Measurements from ENCODE around the gene PRDX2. TPM values are rescaled to one million over a fixed set of nuclear protein-coding genes. Genes with fewer than 3 reads are reported as not detected.

Gene PRDX2
- total RNA-seq, 6 experiments from 2014 or later: 214 to 269 (median 229) TPM

DNA sequence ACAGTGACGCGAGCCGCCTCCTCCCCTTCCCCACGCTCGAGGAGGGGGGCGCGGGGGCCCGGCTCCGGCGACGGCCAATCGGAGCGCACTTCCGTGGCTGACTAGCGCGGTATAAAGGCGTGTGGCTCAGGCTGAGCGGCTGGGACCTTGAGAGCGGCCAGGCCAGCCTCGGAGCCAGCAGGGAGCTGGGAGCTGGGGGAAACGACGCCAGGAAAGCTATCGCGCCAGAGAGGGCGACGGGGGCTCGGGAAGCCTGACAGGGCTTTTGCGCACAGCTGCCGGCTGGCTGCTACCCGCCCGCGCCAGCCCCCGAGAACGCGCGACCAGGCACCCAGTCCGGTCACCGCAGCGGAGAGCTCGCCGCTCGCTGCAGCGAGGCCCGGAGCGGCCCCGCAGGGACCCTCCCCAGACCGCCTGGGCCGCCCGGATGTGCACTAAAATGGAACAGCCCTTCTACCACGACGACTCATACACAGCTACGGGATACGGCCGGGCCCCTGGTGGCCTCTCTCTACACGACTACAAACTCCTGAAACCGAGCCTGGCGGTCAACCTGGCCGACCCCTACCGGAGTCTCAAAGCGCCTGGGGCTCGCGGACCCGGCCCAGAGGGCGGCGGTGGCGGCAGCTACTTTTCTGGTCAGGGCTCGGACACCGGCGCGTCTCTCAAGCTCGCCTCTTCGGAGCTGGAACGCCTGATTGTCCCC, 10.1 kb downstream of the PRDX2 start, which contains the start of gene JUNB:
Gene JUNB, plus strand, starts transcription at position 142 of the 706 bp plus-strand sequence. Its CDS starts 286 bp downstream, at position 428.
- DNase-seq: peak; percentile 97
- Mint-ChIP-seq H3K9me3 (peaks cover 4% of the 10 kb centered on the region; the same call in 1 of the 2 replicates), H3K4me3 (peak within 1 kb of the TSS; percentile 94), H3K36me3 (ENCODE audit: low read depth) (peaks cover 4% of the 10 kb centered on the region), H3K4me1 (ENCODE audit: low read depth) (peaks cover 44% of the 10 kb centered on the region), H3K27ac (peak within 1 kb of the TSS; percentile 94), H3K27me3 (ENCODE audit: insufficient read depth) (peaks cover 44% of the 10 kb centered on the region)
- TF ChIP-seq CTCF (IDR thresholded peaks at IDR 0.05): peak; percentile 42

GRCh38 chr19:12790628-12791344, 10.8 kb downstream of the PRDX2 start:
- H3K27me3 Mint-ChIP-seq (ENCODE audit: insufficient read depth): peaks cover 37% of the 10 kb centered on the region
- peaks cover 4% of the 10 kb centered on the region; the same call in 1 of the 2 replicates for H3K9me3 Mint-ChIP-seq
- H3K4me3 Mint-ChIP-seq: peak overlapping the region; percentile 94
- H3K36me3 Mint-ChIP-seq (ENCODE audit: low read depth): peaks cover 4% of the 10 kb centered on the region
- peaks cover 37% of the 10 kb centered on the region for H3K4me1 Mint-ChIP-seq (ENCODE audit: low read depth)
- no peak for DNase-seq
- H3K27ac Mint-ChIP-seq: peak overlapping the region; percentile 94
- no peak for TF ChIP-seq CTCF (IDR thresholded peaks at IDR 0.05)

- Mint-ChIP-seq H3K9me3 (peaks cover 4% of the 10 kb centered on the region; the same call in 1 of the 2 replicates), H3K4me3 (peak overlapping the region; percentile 94)
Observed at GRCh38 chr19:12789904-12790619, 11.5 kb downstream of the PRDX2 start.

GRCh38 chr19:12789098-12789903, 12.3 kb downstream of the PRDX2 start:
- Mint-ChIP-seq H3K9me3 (peaks cover 4% of the 10 kb centered on the region; the same call in 1 of the 2 replicates), H3K27me3 (ENCODE audit: insufficient read depth) (peaks cover 24% of the 10 kb centered on the region), H3K27ac (peak overlapping the region; percentile 98), H3K4me1 (ENCODE audit: low read depth) (peaks cover 31% of the 10 kb centered on the region), H3K4me3 (peak overlapping the region; percentile 94), H3K36me3 (ENCODE audit: low read depth) (peaks cover 4% of the 10 kb centered on the region)
- TF ChIP-seq CTCF (IDR thresholded peaks at IDR 0.05): no peak
- DNase-seq: no peak

More at GRCh38 chr19:12789904-12790619, 11.5 kb downstream of the PRDX2 start:
- TF ChIP-seq CTCF (IDR thresholded peaks at IDR 0.05): no peak
- Mint-ChIP-seq H3K36me3 (ENCODE audit: low read depth) (peaks cover 4% of the 10 kb centered on the region), H3K4me1 (ENCODE audit: low read depth) (peaks cover 36% of the 10 kb centered on the region), H3K27me3 (ENCODE audit: insufficient read depth) (peaks cover 31% of the 10 kb centered on the region), H3K27ac (peak overlapping the region; percentile 94)
- DNase-seq: peak; percentile 95
